A549 (cell line): ENCODE data around the gene ANXA1. TPM values are rescaled to one million over a fixed set of nuclear protein-coding genes. Genes with fewer than 3 reads are reported as not detected.
"Not testable (repeated sequence)": the region's sequence is repeated elsewhere in the genome, so short reads cannot be mapped to it uniquely, and the experiment has no call there.

Experiments
- ATAC-seq, 2 experiments: fragments of 200-7000 bp in 1 of 2; fragments of >200 bp in 1 of 2; cut with Nextera tagmentation in 1 of 2; cut with Tn5 transposase in 1 of 2; 3 replicates each; pipeline versions ENCODE4 v1.8.0 to v1.9.1; 2018 to 2020; ENCODE audit warnings: mild to moderate bottlenecking in 1 of 2, moderate library complexity in 1 of 2
- CTCF ChIA-PET: fragments of 300-600 bp; sonication (Branson Sonifier 250); formaldehyde crosslinking; extraction: SDS; loops from one replicate; lab custom pipeline; 2021; ENCODE audit warnings: antibody characterized with exemption, inconsistent platforms; lab: Yijun Ruan, JAX
- POLR2A ChIA-PET: fragments of 350-600 bp; formaldehyde crosslinking; extraction: SDS; loops from one replicate; lab custom pipeline; 2021; ENCODE audit warnings: antibody characterized with exemption, inconsistent platforms; lab: Yijun Ruan, JAX
- DNase-seq, 2 experiments: peaks; one replicate each; pipeline versions ENCODE4 v3.0.0 to v3.0.0-alpha.2; 2011 to 2016; ENCODE audit warnings: low read depth in 1 of 2, low spot score in 1 of 2
- FAIRE-seq: peaks from 2 replicates; lab custom pipeline; 2011; peaks lifted over from hg19 to GRCh38; lab: Jason Lieb, UNC
- H3K27ac ChIP-seq, 2 experiments: fragments of >200 bp; sonication (Bioruptor Twin); formaldehyde crosslinking; 3 replicates each; pipeline ENCODE4 v1.5.1; 2016 to 2017
- H3K4me1 ChIP-seq: fragments of >200 bp; sonication (Bioruptor Twin); formaldehyde crosslinking; 3 replicates; pipeline ENCODE4 v1.6.1; 2016
- H3K4me2 ChIP-seq: fragments of >200 bp; sonication (Bioruptor Twin); formaldehyde crosslinking; 3 replicates; pipeline ENCODE4 v1.6.1; 2016
- H3K4me3 ChIP-seq: fragments of >200 bp; sonication (Bioruptor Twin); formaldehyde crosslinking; 3 replicates; pipeline ENCODE4 v1.5.1; 2016
- H3K9me3 ChIP-seq: fragments of >200 bp; sonication (Bioruptor Twin); formaldehyde crosslinking; 3 replicates; pipeline ENCODE4 v1.6.1; 2016
- CBX2 ChIP-seq: fragments of 200-600 bp; sonication (generic); IDR thresholded peaks from 2 replicates; pipeline ENCODE4 v1.6.1; 2016; ENCODE audit warnings: low read depth, mild to moderate bottlenecking, borderline replicate concordance
- CHD2 ChIP-seq: fragments of 150-350 bp; IDR thresholded peaks from 2 replicates; pipeline ENCODE4 v1.6.1; 2014; ENCODE audit warnings: low read length; ENCODE audit not compliant: partially characterized antibody
- CHD4 ChIP-seq: fragments of 200-600 bp; sonication (generic); IDR thresholded peaks from 2 replicates; pipeline ENCODE4 v1.6.1; 2016; ENCODE audit warnings: antibody characterized with exemption, mild to moderate bottlenecking, borderline replicate concordance
- EHF ChIP-seq: fragments of 250-450 bp; sonication (Bioruptor Pico); IDR thresholded peaks from 2 replicates; pipeline ENCODE4 v1.5.0; 2020; ENCODE audit warnings: mild to moderate bottlenecking
- GATA3 ChIP-seq: IDR thresholded peaks from 2 replicates; pipeline ENCODE4 v1.6.1; 2012; ENCODE audit warnings: borderline replicate concordance
- HOXA7 ChIP-seq: fragments of 250-450 bp; sonication (Bioruptor Pico); IDR thresholded peaks from 2 replicates; pipeline ENCODE4 v1.5.0; 2020; ENCODE audit warnings: mild to moderate bottlenecking, moderate library complexity
- MAZ ChIP-seq: fragments of 150-350 bp; IDR thresholded peaks from 2 replicates; pipeline ENCODE4 v1.6.1; 2014; ENCODE audit warnings: antibody characterized with exemption, low read depth, low read length, borderline replicate concordance
- NFE2L2 ChIP-seq: fragments of 150-350 bp; conservative IDR thresholded peaks from 2 replicates; pipeline ENCODE4 v1.6.1; 2014; ENCODE audit warnings: low read length
- NR3C1 ChIP-seq: fragments of >200 bp; sonication (Bioruptor Twin); formaldehyde crosslinking; IDR thresholded peaks from 3 replicates; pipeline ENCODE4 v1.6.1; 2017
- PHF8 ChIP-seq: fragments of 200-600 bp; sonication (generic); IDR thresholded peaks from 2 replicates; pipeline ENCODE4 v1.6.1; 2016; ENCODE audit warnings: low read depth, mild to moderate bottlenecking, antibody characterized with exemption, moderate library complexity, borderline replicate concordance
- POLR2A ChIP-seq: IDR thresholded peaks from 2 replicates; pipeline ENCODE4 v1.6.1; 2012; ENCODE audit warnings: mild to moderate bottlenecking, low read length
- RAD21 ChIP-seq, 2 experiments: fragments of >200 bp in 1 of 2; sonication (Bioruptor Twin) in 1 of 2; formaldehyde crosslinking in 1 of 2; IDR thresholded peaks in 1 of 2; conservative IDR thresholded peaks in 1 of 2; 2 replicates in 1 of 2; 3 replicates in 1 of 2; pipeline ENCODE4 v1.6.1; 2012 to 2018; ENCODE audit warnings: inconsistent platforms in 1 of 2
- RARB ChIP-seq: fragments of 250-450 bp; sonication (Bioruptor Pico); IDR thresholded peaks from 2 replicates; pipeline ENCODE4 v1.8.0; 2021; ENCODE audit warnings: mild to moderate bottlenecking, moderate library complexity
- SMC3 ChIP-seq: fragments of >200 bp; sonication (Bioruptor Twin); formaldehyde crosslinking; IDR thresholded peaks from 3 replicates; pipeline ENCODE4 v1.6.1; 2018; ENCODE audit warnings: inconsistent platforms
- TFCP2L1 ChIP-seq: fragments of 250-450 bp; sonication (Bioruptor Pico); IDR thresholded peaks from 2 replicates; pipeline ENCODE4 v1.5.0; 2021; ENCODE audit warnings: mild to moderate bottlenecking
- TP53 ChIP-seq: fragments of 250-450 bp; sonication (Bioruptor Pico); IDR thresholded peaks from 2 replicates; pipeline ENCODE4 v1.5.0; 2021; ENCODE audit warnings: mild to moderate bottlenecking, moderate library complexity
- ZC3H11A ChIP-seq: fragments of 450-650 bp; IDR thresholded peaks from 2 replicates; pipeline ENCODE4 v1.6.1; 2014; ENCODE audit warnings: antibody characterized with exemption, mild to moderate bottlenecking
- ZFP36 ChIP-seq: fragments of 450-650 bp; IDR thresholded peaks from 2 replicates; pipeline ENCODE4 v1.6.1; 2014; ENCODE audit warnings: borderline replicate concordance; ENCODE audit not compliant: partially characterized antibody
- WGBS: methylation state at CpG from one replicate; pipeline ENCODE4 v1.1.6; 2017; ENCODE audit errors: missing lambda C conversion rate; 5-methylcytosine and 5-hydroxymethylcytosine counted together
- polyA plus RNA-seq, 4 experiments: library from polyadenylated mRNA; depleted of rRNA in 3 of 4; stranded (reverse); fragments of >200 nt; fragmentation: RNase III in 1 of 4; extraction: RNeasy Plus Mini Kit Qiagen cat#74134 plus additional on column Dnase treatment in 1 of 4; gene quantifications; 2 replicates in 3 of 4; 3 replicates in 1 of 4; pipeline ENCODE4 v1.2.3, GENCODE V29; 2011 to 2017
- TF ChIP-seq, protein P1 (sequence below): fragments of 200-600 bp; sonication (generic); IDR thresholded peaks from 2 replicates; pipeline ENCODE4 v1.6.1; 2016; ENCODE audit warnings: antibody characterized with exemption, mild to moderate bottlenecking, moderate library complexity
- TF ChIP-seq, protein P2 (sequence below): fragments of >200 bp; sonication (Bioruptor Twin); formaldehyde crosslinking; IDR thresholded peaks from 3 replicates; pipeline ENCODE4 v1.5.1; 2016
- TF ChIP-seq, protein P3 (sequence below): IDR thresholded peaks from 2 replicates; pipeline ENCODE4 v1.6.1; 2012

ANXA1 gene
- polyA plus RNA-seq, 2 of the 4 experiments (the other 2 are of a cell fraction): 1,601 to 1,990 TPM

DNA sequence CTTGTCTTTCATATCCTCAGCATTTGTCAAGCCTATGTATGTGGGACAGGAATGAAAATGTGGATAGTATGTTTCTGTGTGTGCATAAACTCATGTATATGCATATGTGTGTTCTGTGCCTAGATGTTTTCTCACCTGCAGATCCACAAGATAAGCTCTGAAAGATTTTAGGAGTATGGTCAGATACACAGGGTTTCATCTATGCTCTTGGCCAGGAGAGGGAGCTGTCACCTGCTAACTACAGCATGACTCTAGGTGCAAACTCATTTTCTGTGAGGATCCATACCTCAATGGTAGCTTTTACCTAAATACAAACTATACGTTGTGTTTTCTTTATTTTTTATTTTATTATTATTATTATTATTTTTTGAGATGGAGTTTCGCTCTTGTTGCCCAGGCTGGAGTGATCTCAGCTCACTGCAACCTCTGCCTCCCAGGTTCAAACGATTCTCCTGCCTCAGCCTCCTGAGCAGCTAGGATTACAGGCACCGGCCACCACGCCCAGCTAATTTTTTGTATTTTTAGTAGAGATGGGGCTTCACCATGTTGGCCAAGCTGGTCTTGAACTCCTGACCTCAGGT is 44.1 kb upstream of the ANXA1 start:
- CTCF ChIA-PET: interaction anchor here (0.6 to 4.7 kb wide), 35 partner anchors 9 to 218 kb away, joined by 3 to 34 read pairs (median 5); no protein-coding TSS in a partner anchor
- peak; percentile 97 for FAIRE-seq
- POLR2A ChIA-PET: interaction anchor here (0.7 to 1.2 kb wide), 6 partner anchors 9 to 65 kb away, joined by 3 to 6 read pairs (median 3); partner anchors contain the start of gene ANXA1

DNA sequence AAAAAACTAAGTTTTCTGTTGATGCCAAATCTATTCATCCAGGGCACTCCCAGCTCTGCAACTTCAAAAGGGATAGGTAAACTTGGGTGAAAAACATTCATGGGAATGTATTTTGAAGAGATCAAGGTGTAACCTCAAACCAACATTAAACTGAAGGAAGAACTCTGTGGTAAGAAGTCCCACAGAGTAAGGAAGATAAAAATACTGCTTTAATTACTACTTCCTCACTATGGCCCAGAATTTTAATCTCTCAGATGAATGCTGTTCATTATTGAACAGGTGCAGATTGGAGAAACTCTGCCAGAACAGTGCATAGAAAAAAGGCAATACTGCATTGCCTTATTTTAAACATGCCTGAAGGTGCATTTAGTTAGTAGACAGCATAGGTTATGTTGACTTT is 37.6 kb upstream of the ANXA1 start:
- Histone ChIP-seq H3K4me3 (no peak overlapping the region), H3K4me2 (no peak overlapping the region), H3K4me1 (peaks cover 43% of the 10 kb centered on the region), H3K9me3 (no peaks in the 10 kb centered on the region; the same call in 2 of the 3 replicates), H3K27ac (no peak overlapping the region)
- no peak for DNase-seq
- FAIRE-seq: no peak
- ATAC-seq: no peak
- ChIA-PET POLR2A (no interaction called here), CTCF (interaction anchor here (1.1 to 1.5 kb wide), 2 partner anchors 20 to 70 kb away, joined by 3 read pairs; no protein-coding TSS in a partner anchor)
- TF ChIP-seq MAZ (no peak), HOXA7 (CRISPR knock-in tag) (no peak), CHD4 (no peak), NFE2L2 (no peak), POLR2A (no peak), EHF (CRISPR knock-in tag) (no peak), CBX2 (no peak), NR3C1 (no peak), RAD21 (conservative IDR thresholded peaks at IDR 0.05 in 1 of 2, IDR thresholded peaks at IDR 0.05 in 1 of 2) (no peak), ZFP36 (no peak)
- TF ChIP-seq, protein P1, sequence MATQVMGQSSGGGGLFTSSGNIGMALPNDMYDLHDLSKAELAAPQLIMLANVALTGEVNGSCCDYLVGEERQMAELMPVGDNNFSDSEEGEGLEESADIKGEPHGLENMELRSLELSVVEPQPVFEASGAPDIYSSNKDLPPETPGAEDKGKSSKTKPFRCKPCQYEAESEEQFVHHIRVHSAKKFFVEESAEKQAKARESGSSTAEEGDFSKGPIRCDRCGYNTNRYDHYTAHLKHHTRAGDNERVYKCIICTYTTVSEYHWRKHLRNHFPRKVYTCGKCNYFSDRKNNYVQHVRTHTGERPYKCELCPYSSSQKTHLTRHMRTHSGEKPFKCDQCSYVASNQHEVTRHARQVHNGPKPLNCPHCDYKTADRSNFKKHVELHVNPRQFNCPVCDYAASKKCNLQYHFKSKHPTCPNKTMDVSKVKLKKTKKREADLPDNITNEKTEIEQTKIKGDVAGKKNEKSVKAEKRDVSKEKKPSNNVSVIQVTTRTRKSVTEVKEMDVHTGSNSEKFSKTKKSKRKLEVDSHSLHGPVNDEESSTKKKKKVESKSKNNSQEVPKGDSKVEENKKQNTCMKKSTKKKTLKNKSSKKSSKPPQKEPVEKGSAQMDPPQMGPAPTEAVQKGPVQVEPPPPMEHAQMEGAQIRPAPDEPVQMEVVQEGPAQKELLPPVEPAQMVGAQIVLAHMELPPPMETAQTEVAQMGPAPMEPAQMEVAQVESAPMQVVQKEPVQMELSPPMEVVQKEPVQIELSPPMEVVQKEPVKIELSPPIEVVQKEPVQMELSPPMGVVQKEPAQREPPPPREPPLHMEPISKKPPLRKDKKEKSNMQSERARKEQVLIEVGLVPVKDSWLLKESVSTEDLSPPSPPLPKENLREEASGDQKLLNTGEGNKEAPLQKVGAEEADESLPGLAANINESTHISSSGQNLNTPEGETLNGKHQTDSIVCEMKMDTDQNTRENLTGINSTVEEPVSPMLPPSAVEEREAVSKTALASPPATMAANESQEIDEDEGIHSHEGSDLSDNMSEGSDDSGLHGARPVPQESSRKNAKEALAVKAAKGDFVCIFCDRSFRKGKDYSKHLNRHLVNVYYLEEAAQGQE: no peak

More for the DNA sequence above, 44.1 kb upstream of the ANXA1 start:
- H3K4me1 ChIP-seq, H3K4me2 ChIP-seq, H3K9me3 ChIP-seq, H3K4me3 ChIP-seq: not testable (repeated sequence)
- H3K27ac ChIP-seq: 0 out of 6 replicates have a peak overlapping the region, but pooled peaks of 1 of the 2 experiments have one; percentile 15
- 53% methylated on average over 5 of the region's 5 CpGs for WGBS
- TF ChIP-seq RAD21 (conservative IDR thresholded peaks at IDR 0.05 in 1 of 2, IDR thresholded peaks at IDR 0.05 in 1 of 2): peak; percentile 85 to 92
- 0 out of 2 replicates have a peak, but pooled peaks have one; percentile 19 for TF ChIP-seq GATA3
- peak; percentile 89 for TF ChIP-seq SMC3
- TF ChIP-seq, protein P2, sequence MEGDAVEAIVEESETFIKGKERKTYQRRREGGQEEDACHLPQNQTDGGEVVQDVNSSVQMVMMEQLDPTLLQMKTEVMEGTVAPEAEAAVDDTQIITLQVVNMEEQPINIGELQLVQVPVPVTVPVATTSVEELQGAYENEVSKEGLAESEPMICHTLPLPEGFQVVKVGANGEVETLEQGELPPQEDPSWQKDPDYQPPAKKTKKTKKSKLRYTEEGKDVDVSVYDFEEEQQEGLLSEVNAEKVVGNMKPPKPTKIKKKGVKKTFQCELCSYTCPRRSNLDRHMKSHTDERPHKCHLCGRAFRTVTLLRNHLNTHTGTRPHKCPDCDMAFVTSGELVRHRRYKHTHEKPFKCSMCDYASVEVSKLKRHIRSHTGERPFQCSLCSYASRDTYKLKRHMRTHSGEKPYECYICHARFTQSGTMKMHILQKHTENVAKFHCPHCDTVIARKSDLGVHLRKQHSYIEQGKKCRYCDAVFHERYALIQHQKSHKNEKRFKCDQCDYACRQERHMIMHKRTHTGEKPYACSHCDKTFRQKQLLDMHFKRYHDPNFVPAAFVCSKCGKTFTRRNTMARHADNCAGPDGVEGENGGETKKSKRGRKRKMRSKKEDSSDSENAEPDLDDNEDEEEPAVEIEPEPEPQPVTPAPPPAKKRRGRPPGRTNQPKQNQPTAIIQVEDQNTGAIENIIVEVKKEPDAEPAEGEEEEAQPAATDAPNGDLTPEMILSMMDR: peak; percentile 79
- ATAC-seq (peak; percentile 88 to 96), DNase-seq (peak; percentile 28 to 73)

DNA sequence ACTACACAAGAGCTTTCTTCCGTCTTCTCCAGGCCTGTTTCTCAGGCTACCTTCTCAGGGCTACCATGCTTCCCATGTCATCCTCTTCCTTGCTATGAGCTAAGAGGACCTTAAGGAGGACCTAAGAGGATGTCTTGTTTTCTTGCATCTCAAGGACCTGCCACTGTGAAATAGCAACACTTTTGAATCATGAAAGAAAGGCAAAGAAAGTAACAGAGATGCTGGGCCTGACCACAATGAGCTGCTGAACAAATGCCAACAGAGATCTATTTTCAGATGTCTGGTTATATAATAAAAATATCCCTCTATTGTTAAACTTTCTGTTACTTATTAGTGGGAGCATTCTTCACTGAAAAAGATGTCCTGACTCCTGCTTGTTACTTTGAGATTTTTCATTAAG is 36.7 kb upstream of the ANXA1 start:
- no peak for DNase-seq
- TF ChIP-seq TP53 (CRISPR knock-in tag) (no peak), PHF8 (no peak), RAD21 (conservative IDR thresholded peaks at IDR 0.05 in 1 of 2, IDR thresholded peaks at IDR 0.05 in 1 of 2) (no peak), TFCP2L1 (CRISPR knock-in tag) (no peak), ZFP36 (no peak), CHD2 (no peak), MAZ (no peak), RARB (CRISPR knock-in tag) (no peak), ZC3H11A (no peak)
- TF ChIP-seq, protein P3, sequence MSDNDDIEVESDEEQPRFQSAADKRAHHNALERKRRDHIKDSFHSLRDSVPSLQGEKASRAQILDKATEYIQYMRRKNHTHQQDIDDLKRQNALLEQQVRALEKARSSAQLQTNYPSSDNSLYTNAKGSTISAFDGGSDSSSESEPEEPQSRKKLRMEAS: no peak
- no peak overlapping the region for H3K4me2 ChIP-seq
- no peaks in the 10 kb centered on the region; the same call in 2 of the 3 replicates for H3K9me3 ChIP-seq
- WGBS: 97% methylated on average over 1 of the region's 1 CpG
- no peak overlapping the region for H3K4me3 ChIP-seq
- FAIRE-seq: no peak
- ChIA-PET CTCF (no interaction called here), POLR2A (no interaction called here)
- no peak for ATAC-seq
- peaks cover 52% of the 10 kb centered on the region for H3K4me1 ChIP-seq
- peak overlapping the region in 1 of 2 experiments; percentile 45; a peak in 2 of 6 replicates for H3K27ac ChIP-seq
